IPS-18a (cell line): ENCODE data around the gene TTC28.
"Not testable (repeated sequence)": the region's sequence is repeated elsewhere in the genome, so short reads cannot be mapped to it uniquely, and the experiment has no call there.

ENCODE experiments used
- H3K27ac ChIP-seq: one replicate; pipeline ENCODE4 v1.5.1; 2013; ENCODE audit warnings: low read length
- H3K27me3 ChIP-seq: one replicate; pipeline ENCODE4 v1.6.1; 2013; ENCODE audit warnings: mild to moderate bottlenecking, low read length; ENCODE audit not compliant: control insufficient read depth, insufficient read depth
- H3K36me3 ChIP-seq: one replicate; pipeline ENCODE4 v1.6.1; 2013; ENCODE audit warnings: low read depth, low read length; ENCODE audit not compliant: control insufficient read depth
- H3K4me1 ChIP-seq: one replicate; pipeline ENCODE4 v1.6.1; 2013; ENCODE audit warnings: low read depth, low read length; ENCODE audit not compliant: control insufficient read depth
- H3K4me3 ChIP-seq: one replicate; pipeline ENCODE4 v1.5.1; 2013; ENCODE audit warnings: low read length
- H3K9ac ChIP-seq: one replicate; pipeline ENCODE4 v1.6.1; 2013; ENCODE audit warnings: mild to moderate bottlenecking, low read length, moderate library complexity
- H3K9me3 ChIP-seq: one replicate; pipeline ENCODE4 v1.6.1; 2013; ENCODE audit warnings: low read depth, low read length; ENCODE audit not compliant: control insufficient read depth

TTC28 gene

DNA sequence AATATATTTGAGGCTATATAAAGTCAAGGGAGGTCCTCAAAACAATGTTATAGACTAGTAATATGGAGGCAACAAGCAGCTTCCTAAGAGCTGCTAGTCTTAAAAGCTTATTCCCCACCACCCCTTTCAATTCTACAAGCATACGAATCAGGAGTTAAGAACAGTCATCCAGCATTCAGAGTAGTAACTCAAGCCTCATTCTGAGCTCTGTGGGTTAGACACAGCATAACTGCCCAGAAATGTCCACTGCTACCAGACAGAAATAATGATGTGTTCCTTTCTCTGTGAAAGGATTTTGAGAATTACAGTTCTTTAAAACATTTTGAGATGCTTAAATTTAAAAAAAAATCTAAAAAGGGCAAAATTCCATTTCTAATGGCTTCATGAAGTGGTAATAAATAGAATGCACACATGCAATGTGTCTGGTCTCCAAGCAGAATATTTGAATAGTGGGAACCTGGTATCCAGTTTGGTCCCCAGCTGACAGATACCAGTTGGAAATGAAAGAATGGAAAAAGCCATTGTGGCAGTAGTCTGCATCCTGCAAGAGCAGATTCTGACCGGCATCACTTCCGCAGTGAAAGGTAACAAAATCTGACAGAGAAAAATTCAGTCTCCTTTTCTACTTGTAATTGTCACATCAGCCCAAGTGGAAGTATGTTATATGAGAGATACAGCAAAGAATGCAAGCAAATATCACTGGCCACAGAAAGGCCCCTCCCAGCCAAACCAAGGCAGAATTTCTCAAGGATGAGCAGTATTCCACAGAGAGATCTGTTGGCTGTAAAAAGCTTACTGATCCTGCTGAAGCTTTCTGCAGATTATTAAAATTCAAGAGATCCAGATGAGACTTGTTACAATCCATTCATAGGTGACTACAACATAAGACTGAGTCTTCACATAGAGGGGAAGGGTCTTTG is 449.8 kb downstream of the TTC28 start:
- Histone ChIP-seq H3K4me1 (peaks cover 18% of the 10 kb centered on the region), H3K9ac (no peak overlapping the region), H3K9me3 (no peaks in the 10 kb centered on the region), H3K4me3 (no peak overlapping the region), H3K27ac (no peak overlapping the region), H3K36me3 (no peaks in the 10 kb centered on the region), H3K27me3 (no peaks in the 10 kb centered on the region)

DNA sequence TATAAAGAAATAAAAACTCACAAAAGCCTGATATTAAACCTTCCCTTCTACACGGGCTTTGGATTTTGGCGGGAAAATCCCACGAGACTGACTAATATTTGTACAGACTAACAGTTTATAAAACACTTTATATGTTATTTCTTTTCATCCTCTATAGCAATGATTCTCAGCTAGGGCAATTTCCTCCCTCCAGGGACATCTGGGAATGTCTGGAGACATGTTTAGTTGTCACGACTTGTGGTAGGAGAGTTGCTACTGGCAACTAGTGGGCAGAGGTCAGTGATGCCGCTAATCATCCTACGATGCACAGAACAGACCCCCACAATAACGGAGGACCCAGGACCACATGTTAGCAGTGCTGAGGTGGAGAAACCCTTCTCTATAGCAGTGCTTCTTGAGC is 455.8 kb downstream of the TTC28 start:
- Histone ChIP-seq H3K4me1 (no peaks in the 10 kb centered on the region), H3K9me3 (no peaks in the 10 kb centered on the region), H3K4me3 (no peak overlapping the region), H3K36me3 (no peaks in the 10 kb centered on the region), H3K9ac (no peak overlapping the region), H3K27ac (no peak overlapping the region), H3K27me3 (no peaks in the 10 kb centered on the region)

DNA sequence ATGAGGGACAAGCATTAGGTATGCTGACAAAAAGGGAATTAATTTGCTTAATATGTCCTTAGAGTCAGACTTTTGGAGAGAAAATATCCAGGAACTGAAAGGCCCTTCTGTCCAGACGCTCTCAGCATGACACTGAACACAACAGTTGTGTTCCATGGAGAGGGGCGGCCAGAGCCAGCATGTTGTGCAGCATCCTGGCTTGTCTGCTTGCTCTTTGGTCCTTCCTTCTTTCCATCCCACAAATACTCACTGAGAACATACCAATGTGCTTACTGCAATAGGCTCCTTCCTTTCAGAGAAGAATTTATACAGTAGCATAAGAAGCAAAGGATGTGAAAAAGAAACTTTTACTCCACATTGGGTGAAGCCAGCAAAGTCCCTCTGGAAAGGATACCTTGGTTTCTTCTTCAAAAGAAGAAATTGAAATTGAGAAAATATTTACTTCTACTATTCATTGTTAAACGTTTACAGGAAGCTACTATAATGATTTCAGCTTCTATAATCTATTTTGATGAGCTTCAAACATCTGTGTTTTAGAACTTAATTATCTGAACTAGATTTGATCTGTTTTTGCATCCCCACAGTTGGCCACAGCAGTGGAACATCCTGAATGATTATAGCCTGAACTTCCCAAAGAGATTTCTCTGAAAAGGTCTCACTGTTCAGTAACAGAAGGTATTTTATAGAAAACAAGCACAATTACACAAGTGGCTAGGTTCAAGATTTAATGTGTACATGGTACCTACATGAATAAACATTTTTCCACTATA is 456.5 kb downstream of the TTC28 start:
- H3K9me3 ChIP-seq, result no peaks in the 10 kb centered on the region
- H3K27me3 ChIP-seq, result no peaks in the 10 kb centered on the region
- no peaks in the 10 kb centered on the region for H3K36me3 ChIP-seq
- no peaks in the 10 kb centered on the region for H3K4me1 ChIP-seq
- H3K4me3 ChIP-seq, result no peak overlapping the region
- no peak overlapping the region for H3K9ac ChIP-seq
- no peak overlapping the region for H3K27ac ChIP-seq

DNA sequence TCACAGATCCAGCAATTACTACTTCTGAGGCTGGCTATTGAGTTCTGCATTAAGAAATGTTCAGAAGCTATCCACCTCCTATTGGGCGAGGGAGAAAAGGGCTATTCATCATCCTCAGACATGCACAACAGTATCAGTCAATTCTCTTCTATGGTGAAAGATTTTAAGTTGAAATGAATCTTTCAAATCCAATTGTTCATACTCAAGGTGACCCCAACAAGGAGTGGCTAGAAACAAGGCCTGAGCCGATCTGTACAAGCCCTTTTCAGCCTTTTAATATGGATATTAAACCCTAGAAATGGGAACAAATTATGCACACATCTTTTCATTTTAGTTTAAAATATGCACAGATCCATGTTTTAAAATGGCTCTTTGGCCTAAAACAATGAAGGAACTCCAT is 457.1 kb downstream of the TTC28 start:
- H3K27ac ChIP-seq, result no peak overlapping the region
- H3K27me3 ChIP-seq, result no peaks in the 10 kb centered on the region
- H3K9me3 ChIP-seq, result no peaks in the 10 kb centered on the region
- H3K9ac ChIP-seq, result no peak overlapping the region
- H3K4me3 ChIP-seq, result no peak overlapping the region
- no peaks in the 10 kb centered on the region for H3K36me3 ChIP-seq
- no peaks in the 10 kb centered on the region for H3K4me1 ChIP-seq

DNA sequence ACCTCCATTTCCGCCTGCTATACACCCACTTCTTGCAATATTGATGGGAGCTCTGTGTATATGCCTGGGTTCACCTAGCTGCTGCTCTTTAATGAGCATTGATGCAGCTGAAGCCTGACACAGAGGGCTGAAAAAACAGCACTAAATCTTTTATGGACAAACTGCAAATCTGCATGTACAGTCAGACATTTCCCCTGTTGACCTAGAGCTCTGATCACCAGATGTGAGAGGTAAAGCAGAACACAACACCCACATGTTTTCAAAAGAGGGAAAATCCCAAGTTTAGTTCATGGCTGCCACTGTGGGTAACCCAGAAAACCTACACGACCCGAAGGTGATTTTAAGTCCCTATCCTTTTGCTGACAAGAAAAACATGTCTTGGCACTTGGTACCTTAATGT is 457.6 kb downstream of the TTC28 start:
- Histone ChIP-seq H3K36me3 (no peaks in the 10 kb centered on the region), H3K9ac (no peak overlapping the region), H3K4me1 (no peaks in the 10 kb centered on the region), H3K27ac (no peak overlapping the region), H3K27me3 (no peaks in the 10 kb centered on the region), H3K9me3 (no peaks in the 10 kb centered on the region), H3K4me3 (no peak overlapping the region)

DNA sequence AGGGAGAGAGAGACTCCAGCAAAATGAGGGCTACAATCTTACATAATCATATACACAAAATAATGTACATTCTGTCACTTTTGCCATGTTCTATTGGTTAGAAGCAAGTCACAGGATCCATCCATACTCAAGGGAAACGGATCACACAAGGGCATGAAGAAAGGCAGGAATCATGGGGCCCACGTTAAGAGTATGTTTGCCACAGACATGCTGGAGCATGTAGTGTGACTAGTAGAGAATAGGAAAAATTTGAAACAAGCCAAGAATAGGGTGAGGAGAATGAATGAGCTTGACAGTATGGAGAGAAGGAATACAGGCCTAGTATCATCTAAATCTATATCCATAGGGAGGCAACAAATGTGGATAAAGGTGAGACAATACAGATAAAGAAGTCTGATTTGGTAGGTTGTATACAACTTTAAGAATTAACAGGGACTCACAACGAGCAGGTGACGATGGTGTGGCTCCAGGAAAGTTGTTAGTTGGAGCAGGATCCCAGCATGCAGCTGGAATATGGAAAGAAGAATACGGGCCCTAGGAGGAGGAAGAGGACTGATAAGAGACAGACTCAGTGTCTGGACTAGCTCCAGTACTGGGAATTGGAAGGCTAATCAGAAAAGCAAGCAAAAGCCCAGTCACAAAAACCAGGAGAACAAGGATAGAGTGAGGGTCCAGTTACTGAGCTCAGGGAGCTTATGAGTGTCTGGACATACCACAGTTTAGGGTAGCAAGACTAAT is 458.8 kb downstream of the TTC28 start:
- no peaks in the 10 kb centered on the region for H3K27me3 ChIP-seq
- no peak overlapping the region for H3K4me3 ChIP-seq
- no peaks in the 10 kb centered on the region for H3K4me1 ChIP-seq
- H3K9me3 ChIP-seq, result no peaks in the 10 kb centered on the region
- H3K36me3 ChIP-seq, result no peaks in the 10 kb centered on the region
- H3K27ac ChIP-seq, result no peak overlapping the region
- H3K9ac ChIP-seq, result no peak overlapping the region

DNA sequence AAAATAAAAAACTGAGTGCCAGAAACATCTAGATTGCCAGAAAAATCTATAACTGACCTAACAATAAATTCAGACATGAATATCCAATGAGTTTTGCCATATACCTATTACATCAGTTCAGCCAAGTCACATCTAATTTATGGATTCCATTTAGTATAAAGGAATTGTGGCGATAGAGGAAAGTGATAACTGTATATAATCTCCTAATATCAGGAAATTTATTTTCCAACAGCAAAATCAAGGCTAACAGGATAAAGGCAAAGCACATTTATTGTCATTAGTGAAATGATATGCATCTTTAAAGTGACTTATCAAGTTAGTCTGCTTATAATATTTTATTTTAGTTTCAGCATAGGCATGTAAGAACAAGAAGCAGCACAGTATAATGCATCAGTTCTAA is 462.4 kb downstream of the TTC28 start:
- no peaks in the 10 kb centered on the region for H3K9me3 ChIP-seq
- H3K27me3 ChIP-seq, result no peaks in the 10 kb centered on the region
- H3K4me1 ChIP-seq, result no peaks in the 10 kb centered on the region
- no peaks in the 10 kb centered on the region for H3K36me3 ChIP-seq
- no peak overlapping the region for H3K27ac ChIP-seq
- no peak overlapping the region for H3K9ac ChIP-seq
- no peak overlapping the region for H3K4me3 ChIP-seq

DNA sequence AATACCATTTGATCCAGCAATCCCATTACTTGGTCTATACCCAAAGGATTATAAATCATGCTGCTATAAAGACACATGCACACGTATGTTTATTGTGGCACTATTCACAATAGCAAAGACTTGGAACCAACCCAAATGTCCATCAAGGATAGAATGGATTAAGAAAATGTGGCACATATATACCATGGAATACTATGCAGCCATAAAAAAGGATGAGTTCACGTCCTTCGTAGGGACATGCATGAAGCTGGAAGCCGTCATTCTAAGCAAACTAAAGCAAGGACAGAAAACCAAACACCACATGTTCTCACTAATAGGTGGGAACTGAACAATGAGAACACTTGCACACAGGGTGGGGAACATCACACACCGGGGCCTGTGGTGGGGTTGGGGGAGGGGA is 464.9 kb downstream of the TTC28 start:
- H3K36me3 ChIP-seq, H3K9ac ChIP-seq, H3K27me3 ChIP-seq, H3K9me3 ChIP-seq, H3K4me1 ChIP-seq, H3K27ac ChIP-seq, H3K4me3 ChIP-seq: not testable (repeated sequence)

DNA sequence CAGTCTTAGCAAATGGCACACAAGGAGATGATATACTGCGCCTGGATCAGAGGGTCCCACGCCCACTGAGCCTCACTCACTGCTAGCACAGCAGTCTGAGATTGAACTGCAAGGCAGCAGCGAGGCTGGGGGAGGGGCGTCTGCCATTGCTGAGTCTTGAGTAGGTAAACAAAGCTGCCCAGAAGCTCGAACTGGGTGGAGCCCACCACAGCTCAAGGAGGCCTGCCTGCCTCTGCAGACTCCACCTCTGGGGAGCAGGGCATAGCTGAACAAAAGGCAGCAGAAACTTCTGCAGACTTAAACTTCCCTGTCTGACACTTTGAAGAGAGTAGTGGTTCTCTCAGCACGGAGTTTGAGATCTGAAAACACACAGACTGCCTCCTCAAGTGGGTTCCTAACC is 470.2 kb downstream of the TTC28 start:
- Histone ChIP-seq H3K4me3 (peak overlapping the region; percentile 12), H3K27me3 (peaks cover 25% of the 10 kb centered on the region)
- H3K27ac ChIP-seq, H3K36me3 ChIP-seq, H3K9ac ChIP-seq, H3K9me3 ChIP-seq, H3K4me1 ChIP-seq: not testable (repeated sequence)

DNA sequence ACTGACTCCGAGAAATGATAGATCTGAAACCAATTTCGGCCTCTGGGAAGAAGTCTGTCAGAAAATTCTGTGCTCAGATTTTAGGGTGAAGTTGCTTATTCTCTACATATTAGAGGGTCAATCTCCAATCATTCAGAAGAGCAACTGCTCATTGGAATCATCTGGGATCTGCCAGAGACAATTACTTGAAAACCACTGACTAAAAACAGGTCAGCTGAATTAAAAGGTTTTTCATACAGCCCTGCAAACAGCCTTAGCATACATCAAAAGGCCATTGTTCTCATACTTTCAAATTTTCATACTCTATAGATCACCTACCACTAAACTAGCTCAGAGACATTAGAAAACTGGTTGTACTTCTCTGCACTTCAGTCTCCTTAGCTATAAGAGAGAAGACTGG is 470.9 kb downstream of the TTC28 start:
- Histone ChIP-seq H3K9me3 (no peaks in the 10 kb centered on the region), H3K36me3 (no peaks in the 10 kb centered on the region), H3K27me3 (peaks cover 25% of the 10 kb centered on the region), H3K4me1 (peaks cover 4% of the 10 kb centered on the region), H3K4me3 (peak overlapping the region; percentile 12), H3K27ac (no peak overlapping the region), H3K9ac (no peak overlapping the region)

DNA sequence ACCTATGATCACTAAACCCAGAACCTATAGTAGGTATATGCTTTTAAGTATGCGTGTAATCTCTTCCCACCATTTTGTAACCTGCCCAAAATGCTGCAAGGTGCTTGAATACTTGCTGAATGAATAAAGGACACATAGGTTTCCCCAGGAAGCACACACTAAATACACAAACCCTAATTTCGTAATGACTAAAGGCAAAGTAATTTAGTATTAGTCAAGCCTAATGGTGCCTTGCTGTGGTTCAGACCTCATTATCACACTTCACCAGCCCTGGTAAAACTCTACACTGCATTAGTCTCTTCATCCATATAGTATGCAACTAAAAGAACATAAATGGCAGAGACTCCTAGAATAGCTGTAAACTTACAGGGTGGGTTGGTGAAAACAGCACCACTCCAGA is 471.6 kb downstream of the TTC28 start:
- Histone ChIP-seq H3K9me3 (no peaks in the 10 kb centered on the region), H3K27me3 (peaks cover 25% of the 10 kb centered on the region), H3K4me3 (no peak overlapping the region), H3K9ac (no peak overlapping the region), H3K27ac (no peak overlapping the region), H3K4me1 (peaks cover 4% of the 10 kb centered on the region), H3K36me3 (no peaks in the 10 kb centered on the region)
